IPS-NIHi11 (cell line): ENCODE measurements around the gene USP46.

Source experiments
- DNase-seq: peaks from one replicate; pipeline ENCODE4 v3.0.0; 2012; ENCODE audit warnings: mixed read lengths, low spot score

USP46 gene

GRCh38 chr4:52659001-52659721 is at the start of gene USP46:
USP46 (minus strand) TSS chr4:52659301; CDS start chr4:52659150, 151 bp downstream.
- DNase-seq, result peak; percentile 93

DNA sequence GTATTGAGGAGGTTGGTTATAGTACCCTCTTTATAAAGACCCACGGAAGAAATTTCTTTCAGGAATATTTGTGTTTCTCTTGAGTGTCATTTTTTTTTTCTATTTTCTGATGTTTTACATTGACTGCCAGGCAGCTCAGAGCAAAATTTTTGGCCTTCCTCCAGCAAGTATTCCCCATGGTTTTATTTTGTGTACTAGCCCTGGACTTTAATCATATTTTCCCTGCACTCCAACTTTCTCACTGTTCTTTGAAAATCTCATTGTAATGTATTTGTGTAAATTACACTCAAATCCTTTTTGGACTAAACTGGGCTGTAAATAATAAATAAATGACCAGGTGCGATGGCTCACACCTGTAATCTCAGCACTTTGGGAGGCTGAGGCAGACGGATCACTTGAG is 45.6 kb upstream of the USP46 start:
- DNase-seq, result no peak

- DNase-seq, result no peak
These were observed 45.0 kb upstream of the USP46 start for GRCh38 chr4:52704133-52704532.

DNA sequence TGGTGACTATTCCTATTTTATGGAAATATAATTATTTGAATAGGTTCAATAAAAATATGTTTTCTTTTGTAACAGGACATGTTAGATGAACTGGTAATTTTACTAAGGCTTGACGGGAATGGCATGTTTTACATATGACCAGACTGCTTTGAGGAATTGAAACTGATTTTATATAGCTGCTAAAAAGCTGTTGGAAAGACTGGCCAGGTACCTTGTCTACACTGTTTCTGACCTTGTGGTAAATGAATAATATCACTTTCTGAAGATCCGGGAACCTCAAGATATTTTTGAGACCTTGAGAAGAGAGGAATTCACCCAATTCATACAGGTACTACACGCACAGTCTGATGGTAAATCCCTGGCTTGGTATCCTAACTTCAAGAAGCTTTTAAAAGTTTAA is 42.1 kb upstream of the USP46 start:
- DNase-seq, result no peak

DNA sequence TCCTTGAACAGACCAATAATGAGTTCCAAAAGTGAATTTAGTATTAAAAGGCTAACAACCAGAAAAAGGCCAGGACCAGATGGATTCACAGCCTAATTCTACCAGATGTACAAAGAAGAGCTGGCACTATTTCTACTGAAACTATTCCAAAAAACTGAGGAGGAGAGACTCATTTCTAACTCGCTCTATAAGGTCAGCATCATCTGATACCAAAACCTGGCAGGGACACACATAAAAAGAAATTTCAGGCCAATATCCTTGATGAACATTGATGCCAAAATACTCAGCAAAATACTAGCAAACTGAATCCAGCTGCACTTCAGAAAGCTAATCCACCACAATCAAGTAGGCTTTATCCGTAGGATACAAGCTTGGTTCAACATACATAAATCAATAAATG is 35.8 kb upstream of the USP46 start:
- DNase-seq, result no peak

DNA sequence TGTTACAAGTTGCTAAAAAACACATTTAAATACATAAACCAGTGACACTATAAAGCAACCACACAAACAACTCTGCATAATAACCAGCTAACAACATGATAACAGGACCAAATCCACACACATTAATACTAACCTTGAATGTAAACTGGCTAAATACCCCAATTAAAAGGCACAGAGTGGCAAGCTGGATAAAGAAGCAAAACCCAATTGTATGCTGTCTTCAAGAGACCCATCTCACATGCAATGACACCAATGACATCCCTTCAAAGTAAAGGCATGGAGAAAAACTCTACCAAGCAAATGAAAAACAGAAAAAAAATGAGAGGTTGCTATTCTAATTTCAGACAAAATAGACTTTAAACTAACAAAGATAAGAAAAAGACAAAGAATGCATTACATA is 34.4 kb upstream of the USP46 start:
- no peak for DNase-seq

- no peak for DNase-seq
These were observed 30.0 kb upstream of the USP46 start for GRCh38 chr4:52689096-52689495.

DNA sequence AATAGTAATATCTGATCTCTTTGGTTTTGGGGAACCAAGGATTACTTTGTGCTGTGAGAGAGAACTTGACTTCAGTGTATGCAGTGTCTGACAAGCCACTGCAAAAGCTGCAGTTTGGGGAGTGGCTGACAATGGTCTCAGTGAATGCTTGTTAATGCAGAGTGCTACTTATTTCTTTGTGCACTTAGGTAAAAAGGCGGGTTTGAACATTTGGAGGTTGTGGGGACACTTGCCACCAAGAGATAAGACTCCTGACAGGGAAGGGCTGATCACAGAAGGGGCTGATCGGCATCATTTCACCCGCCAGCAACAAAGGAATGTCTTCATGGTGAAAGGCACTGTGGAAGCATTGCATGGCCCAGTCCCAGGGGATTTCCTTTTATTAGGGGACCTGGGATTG is 28.6 kb upstream of the USP46 start:
- no peak for DNase-seq

DNA sequence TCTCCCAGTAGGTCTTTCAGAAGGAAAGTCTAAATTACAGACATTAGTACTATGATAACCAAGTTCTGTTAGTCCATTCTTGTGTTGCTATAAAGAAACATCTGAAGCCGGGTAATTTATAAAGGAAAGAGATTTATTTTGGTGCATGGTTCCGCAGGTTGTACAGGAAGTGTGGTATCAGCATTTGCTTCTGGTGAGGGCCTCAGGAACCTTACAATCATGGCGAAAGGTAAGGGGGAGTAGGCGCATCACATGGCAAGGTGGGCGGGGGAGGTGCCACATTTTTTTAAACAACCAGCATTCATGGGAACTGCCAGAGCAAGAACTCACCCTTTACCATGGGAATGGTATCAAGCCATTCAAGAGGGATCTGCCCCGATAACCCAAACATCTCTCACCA is 26.2 kb upstream of the USP46 start:
- DNase-seq, result no peak

DNA sequence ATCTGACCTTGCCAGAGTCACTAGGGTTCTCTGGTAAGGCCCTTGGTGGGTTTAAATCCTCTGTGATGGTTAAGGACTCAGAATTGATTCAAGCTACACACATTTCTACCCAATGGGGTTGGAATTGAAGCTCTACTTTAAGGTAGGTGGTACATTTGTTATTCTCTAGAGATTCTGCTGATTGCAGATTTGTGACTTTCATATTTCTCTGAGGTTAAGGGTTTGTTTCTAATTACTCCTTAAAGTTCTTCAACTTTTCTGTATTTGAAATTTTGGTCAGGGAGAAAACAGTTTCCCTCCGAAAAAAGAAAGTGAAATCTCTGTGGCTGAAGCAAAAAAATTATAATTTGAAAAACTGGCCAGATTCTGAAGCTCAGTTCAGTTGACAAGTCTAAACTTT is 25.8 kb upstream of the USP46 start:
- DNase-seq, result no peak

- DNase-seq, result no peak
These were observed 21.3 kb upstream of the USP46 start for GRCh38 chr4:52680381-52680780.

DNA sequence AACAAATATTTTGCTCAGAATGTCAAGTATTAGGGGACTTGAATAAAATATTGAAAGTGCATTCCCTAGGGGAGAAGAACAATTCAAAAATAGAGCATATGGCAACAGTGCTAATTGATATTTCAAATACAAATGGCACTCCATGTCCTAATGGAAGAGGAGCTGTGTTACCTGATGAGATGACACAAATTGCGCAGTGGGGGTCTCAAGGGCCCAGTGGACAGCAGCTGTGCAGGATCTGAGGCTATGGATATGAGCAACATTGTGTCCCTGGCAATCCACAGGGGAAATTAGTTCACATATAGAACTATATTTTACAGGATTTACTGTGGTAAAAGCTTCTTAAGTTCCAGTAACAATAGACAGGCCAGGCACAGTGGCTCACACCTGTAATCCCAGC is 17.4 kb upstream of the USP46 start:
- no peak for DNase-seq

GRCh38 chr4:52675111-52675510 is 16.0 kb upstream of the USP46 start:
- no peak for DNase-seq

GRCh38 chr4:52670739-52671138 is 11.6 kb upstream of the USP46 start:
- DNase-seq, result no peak

- no peak for DNase-seq
These were observed 11.0 kb upstream of the USP46 start for GRCh38 chr4:52670121-52670520.

- no peak for DNase-seq
These were observed 6.5 kb upstream of the USP46 start for GRCh38 chr4:52665592-52665991.

DNA sequence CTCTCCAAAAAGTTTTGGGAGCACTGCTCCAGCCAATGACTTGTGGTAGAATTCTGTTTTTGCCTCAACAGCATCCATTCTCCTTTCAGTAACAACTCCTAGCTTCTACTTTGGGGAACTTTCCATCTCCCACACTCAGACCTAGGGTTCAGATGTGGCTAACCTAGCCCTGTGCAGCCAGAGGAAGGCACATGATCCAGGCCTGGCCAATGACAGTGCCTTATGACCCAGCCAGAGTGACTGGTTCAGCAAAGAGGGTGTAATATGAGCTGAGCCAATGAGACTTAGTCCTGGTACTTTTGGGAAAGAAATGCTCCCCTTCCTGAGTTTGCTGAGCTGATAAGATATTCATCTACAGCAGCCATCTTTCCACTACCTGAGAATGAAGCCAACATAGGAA is 5.4 kb upstream of the USP46 start:
- no peak for DNase-seq

DNA sequence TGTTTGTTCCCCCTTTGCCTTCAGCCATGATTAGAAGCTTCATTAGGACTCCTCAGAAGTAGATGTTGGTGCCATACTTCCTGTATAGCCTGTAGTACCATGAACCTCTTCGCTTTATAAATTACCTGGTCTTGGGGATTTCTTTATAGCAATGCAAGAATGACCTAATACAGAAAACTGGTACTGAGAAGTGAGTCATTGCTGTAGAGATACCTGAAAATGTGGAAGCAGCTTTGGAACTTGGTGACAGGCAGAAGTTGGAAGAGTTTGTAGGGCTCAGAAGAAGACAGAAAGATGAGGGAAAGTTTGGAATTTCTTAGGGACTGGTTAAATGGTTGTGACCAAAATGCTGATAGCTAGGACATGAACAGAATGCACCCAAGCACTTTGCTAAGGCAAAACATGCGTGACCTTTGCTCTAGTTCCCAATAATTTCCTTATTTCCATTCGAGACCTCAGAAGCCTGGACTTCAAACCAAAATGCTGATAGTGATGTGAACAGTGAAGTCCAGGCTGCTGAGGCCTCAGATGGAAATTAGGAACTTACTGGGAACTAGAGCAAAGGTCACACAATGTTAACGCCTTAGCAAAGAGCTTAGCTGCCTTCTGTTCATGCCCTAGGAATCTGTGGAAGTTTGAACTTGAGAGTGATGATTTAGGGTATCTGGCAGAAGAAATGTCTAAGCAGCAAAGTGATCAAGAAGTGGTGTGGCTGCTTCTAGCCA is 3.0 kb upstream of the USP46 start:
- DNase-seq, result no peak

- DNase-seq, result no peak
These were observed 1.5 kb upstream of the USP46 start for GRCh38 chr4:52660643-52661042.

- DNase-seq, result peak; percentile 49
These were observed 691 bp upstream of the USP46 start for GRCh38 chr4:52659722-52660261.

GRCh38 chr4:52658641-52659000 is 480 bp downstream of the USP46 start:
- peak; percentile 54 for DNase-seq

DNA sequence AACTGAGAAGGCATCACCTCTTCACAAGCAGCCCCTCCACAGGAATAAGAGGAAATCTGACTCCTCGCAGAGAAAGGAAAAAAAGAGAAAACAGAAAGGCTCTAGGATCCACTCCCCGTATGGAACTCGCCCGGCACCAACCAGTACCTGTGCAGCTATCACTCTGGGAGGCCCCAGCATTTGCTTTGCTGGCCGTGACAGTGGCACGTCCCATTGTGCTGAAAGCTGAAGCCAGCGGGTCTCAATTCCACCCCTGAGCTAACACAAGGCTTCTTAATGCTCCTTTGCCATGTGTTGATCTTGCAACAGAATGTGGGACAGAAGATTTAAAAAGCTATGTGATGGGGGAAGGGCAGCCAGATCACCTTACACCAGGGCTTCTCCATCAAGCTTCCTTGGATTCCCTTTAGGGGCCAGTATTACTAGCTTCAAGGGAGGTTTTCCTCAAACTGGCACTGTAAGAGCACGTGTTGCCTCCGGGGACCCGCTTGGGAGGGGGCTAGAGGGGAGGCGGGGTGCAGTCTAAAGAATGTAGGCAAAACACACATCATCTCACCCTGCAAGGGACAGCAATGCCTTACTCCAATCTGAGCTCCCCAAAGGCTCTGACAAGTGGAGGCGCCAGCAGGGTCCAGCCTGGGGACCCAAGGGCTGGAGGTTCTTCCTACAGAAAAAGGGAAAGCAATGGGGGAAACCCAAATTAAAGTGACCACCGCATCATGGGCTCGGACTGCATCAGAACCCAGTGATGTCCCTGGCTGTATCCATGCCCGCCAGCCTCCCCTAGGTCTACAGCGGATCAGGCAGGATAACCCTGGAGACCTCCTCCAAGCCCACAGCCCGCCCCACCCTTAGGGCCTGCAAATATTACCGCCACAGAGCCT is 1.2 kb downstream of the USP46 start:
- peak; percentile 60 for DNase-seq

GRCh38 chr4:52657292-52657617 is 1.8 kb downstream of the USP46 start:
- no peak for DNase-seq
